Activated naive CD4-positive, alpha-beta T cell treated with anti-CD3 and anti-CD28 coated beads, Interleukin-2, amount 50 U/mL, for 72 hours (primary cell): ENCODE data around the gene RAI1. TPM values are rescaled to one million over a fixed set of nuclear protein-coding genes. Genes with fewer than 3 reads are reported as not detected.

Experiments
- ATAC-seq, 2 donors: fragments of 150-1000 bp; cut with Tn5 transposase; 2 replicates each; pipeline ENCODE4 v1.10.0; 2021; ENCODE audit warnings: mild to moderate bottlenecking in 2 of 2, moderate library complexity in 2 of 2
- DNase-seq, 2 donors: peaks; one replicate each; pipeline ENCODE4 v3.0.0; 2021 to 2022; ENCODE audit warnings: low spot score in 2 of 2
- H3K27ac Mint-ChIP-seq, 2 donors: one replicate each; pipeline ENCODE4 v1.8.0; 2022; ENCODE audit warnings: mild to moderate bottlenecking in 2 of 2, mixed read lengths in 2 of 2
- H3K36me3 Mint-ChIP-seq, 2 donors: one replicate each; pipeline ENCODE4 v1.8.0; 2022; ENCODE audit warnings: mixed read lengths in 2 of 2
- H3K9me3 Mint-ChIP-seq, 2 donors: one replicate each; pipeline ENCODE4 v1.8.0; 2022; ENCODE audit warnings: mixed read lengths in 2 of 2
- total RNA-seq, 2 donors: library from RNA; stranded (reverse); gene quantifications; one replicate each; pipeline ENCODE4 v1.2.3, GENCODE V29; 2022

Gene RAI1
- total RNA-seq, 2 donors from 2014 or later, result 14.9 to 21.6 TPM

- Mint-ChIP-seq H3K27ac (no peak overlapping the region), H3K36me3 (no peaks in the 10 kb centered on the region), H3K9me3 (no peaks in the 10 kb centered on the region)
- peak; percentile 84 to 86 for ATAC-seq
- peak; percentile 72 to 75 for DNase-seq
These were observed 178.9 kb downstream of the RAI1 start for GRCh38 chr17:17859909-17860765.

- DNase-seq (no peak), ATAC-seq (no peak)
- no peaks in the 10 kb centered on the region for H3K36me3 Mint-ChIP-seq
- no peaks in the 10 kb centered on the region for H3K9me3 Mint-ChIP-seq
- H3K27ac Mint-ChIP-seq, result no peak overlapping the region
These were observed 179.5 kb downstream of the RAI1 start for GRCh38 chr17:17860766-17861107.

Other genes starting within 250 kb of the RAI1 start
- 10 to 100 TPM; 13.1 to 14.0 TPM for gene MED9, start 204.5 kb upstream of the RAI1 start, total RNA-seq
- gene RASD1, start 185.1 kb upstream of the RAI1 start, total RNA-seq, result 1 to 10 TPM in 1 of 2 donors, under 1 TPM in 1; 0.71 to 1.2 TPM
- 10 to 100 TPM in 1 of 2 donors, 1 to 10 TPM in 1; 6.3 to 27.5 TPM for gene PEMT, start 89.8 kb upstream of the RAI1 start, total RNA-seq
- gene SREBF1, start 155.5 kb downstream of the RAI1 start, total RNA-seq, result 100 to 1,000 TPM in 1 of 2 donors, 10 to 100 TPM in 1; 67.2 to 103 TPM